ENCODE measurements around the gene FRMD4B.

The FRMD4B gene

GRCh38 chr3:69174871-69175737, 210.8 kb downstream of the FRMD4B start:
- no peak for DNase-seq (ENCODE audit: low read depth)

GRCh38 chr3:69174445-69174844, 211.4 kb downstream of the FRMD4B start:
- DNase-seq (ENCODE audit: low read depth), result no peak

GRCh38 chr3:69172058-69172457, 213.8 kb downstream of the FRMD4B start:
- no peak for DNase-seq (ENCODE audit: low read depth)

GRCh38 chr3:69166446-69166845, 219.4 kb downstream of the FRMD4B start:
- DNase-seq (ENCODE audit: low read depth), result no peak

- DNase-seq (ENCODE audit: low read depth), result no peak
Observed at GRCh38 chr3:69165744-69166143, 220.1 kb downstream of the FRMD4B start.

GRCh38 chr3:69164296-69164695, 221.6 kb downstream of the FRMD4B start:
- DNase-seq (ENCODE audit: low read depth), result no peak

GRCh38 chr3:69162308-69162980, 223.4 kb downstream of the FRMD4B start:
- no peak for DNase-seq (ENCODE audit: low read depth)

GRCh38 chr3:69161587-69162307, 224.1 kb downstream of the FRMD4B start:
- no peak for DNase-seq (ENCODE audit: low read depth)

- no peak for DNase-seq (ENCODE audit: low read depth)
Observed at GRCh38 chr3:69160525-69160924, 225.4 kb downstream of the FRMD4B start.

GRCh38 chr3:69160107-69160506, 225.8 kb downstream of the FRMD4B start:
- no peak for DNase-seq (ENCODE audit: low read depth)

GRCh38 chr3:69149586-69149985, 236.3 kb downstream of the FRMD4B start:
- no peak for DNase-seq (ENCODE audit: low read depth)

- DNase-seq (ENCODE audit: low read depth), result no peak
Observed at GRCh38 chr3:69145688-69146087, 240.2 kb downstream of the FRMD4B start.

- DNase-seq (ENCODE audit: low read depth), result no peak
Observed at GRCh38 chr3:69144631-69145245, 241.2 kb downstream of the FRMD4B start.

- DNase-seq (ENCODE audit: low read depth), result no peak
Observed at GRCh38 chr3:69143612-69144011, 242.3 kb downstream of the FRMD4B start.

GRCh38 chr3:69142797-69143454, 243.0 kb downstream of the FRMD4B start:
- DNase-seq (ENCODE audit: low read depth), result no peak

- DNase-seq (ENCODE audit: low read depth), result no peak
Observed at GRCh38 chr3:69142090-69142489, 243.8 kb downstream of the FRMD4B start.

GRCh38 chr3:69141313-69141712, 244.6 kb downstream of the FRMD4B start:
- no peak for DNase-seq (ENCODE audit: low read depth)

GRCh38 chr3:69137412-69137811, 248.5 kb downstream of the FRMD4B start:
- no peak for DNase-seq (ENCODE audit: low read depth)

GRCh38 chr3:69137005-69137404, 248.9 kb downstream of the FRMD4B start:
- DNase-seq (ENCODE audit: low read depth), result no peak

- DNase-seq (ENCODE audit: low read depth), result no peak
Observed at GRCh38 chr3:69130689-69131088, 255.2 kb downstream of the FRMD4B start.

GRCh38 chr3:69129531-69129930, 256.4 kb downstream of the FRMD4B start:
- DNase-seq (ENCODE audit: low read depth), result no peak

GRCh38 chr3:69128509-69128908, 257.4 kb downstream of the FRMD4B start:
- DNase-seq (ENCODE audit: low read depth), result no peak
